Activated naive CD8-positive, alpha-beta T cell treated with anti-CD3 and anti-CD28 coated beads, Interleukin-2, amount 50 U/mL, for 24 hours (primary cell): ENCODE measurements around the gene GPR158.

Experiments
- ATAC-seq: fragments of 150-1000 bp; cut with Tn5 transposase; one replicate; pipeline ENCODE4 v1.10.0; 2021
- DNase-seq: peaks from one replicate; pipeline ENCODE4 v3.0.0; 2021
- H3K27ac Mint-ChIP-seq: one replicate; pipeline ENCODE4 v1.8.0; 2021; ENCODE audit warnings: mild to moderate bottlenecking, mixed read lengths
- H3K27me3 Mint-ChIP-seq: one replicate; pipeline ENCODE4 v1.8.0; 2021; ENCODE audit warnings: mixed read lengths
- H3K36me3 Mint-ChIP-seq: one replicate; pipeline ENCODE4 v1.8.0; 2021; ENCODE audit warnings: low read depth, mixed read lengths
- H3K4me1 Mint-ChIP-seq: one replicate; pipeline ENCODE4 v1.8.0; 2021; ENCODE audit warnings: mixed read lengths
- H3K4me3 Mint-ChIP-seq: one replicate; pipeline ENCODE4 v1.8.0; 2021; ENCODE audit warnings: mild to moderate bottlenecking, moderate library complexity, mixed read lengths
- H3K9me3 Mint-ChIP-seq: one replicate; pipeline ENCODE4 v1.8.0; 2021; ENCODE audit warnings: mixed read lengths

The GPR158 gene

GRCh38 chr10:25629333-25629732 lies 454.5 kb downstream of the GPR158 start:
- no peak overlapping the region for H3K27ac Mint-ChIP-seq
- H3K27me3 Mint-ChIP-seq = no peaks in the 10 kb centered on the region
- H3K4me1 Mint-ChIP-seq = no peaks in the 10 kb centered on the region
- no peaks in the 10 kb centered on the region for H3K36me3 Mint-ChIP-seq
- ATAC-seq (no peak), DNase-seq (no peak)
- H3K9me3 Mint-ChIP-seq = no peaks in the 10 kb centered on the region
- no peak overlapping the region for H3K4me3 Mint-ChIP-seq

GRCh38 chr10:25631471-25631870 lies 456.7 kb downstream of the GPR158 start:
- Mint-ChIP-seq H3K9me3 (no peaks in the 10 kb centered on the region), H3K27ac (no peak overlapping the region), H3K36me3 (no peaks in the 10 kb centered on the region), H3K4me3 (no peak overlapping the region), H3K4me1 (no peaks in the 10 kb centered on the region), H3K27me3 (no peaks in the 10 kb centered on the region)
- ATAC-seq (no peak), DNase-seq (no peak)

GRCh38 chr10:25632802-25633201 lies 458.0 kb downstream of the GPR158 start:
- H3K4me1 Mint-ChIP-seq = no peaks in the 10 kb centered on the region
- no peak overlapping the region for H3K27ac Mint-ChIP-seq
- ATAC-seq = no peak
- H3K36me3 Mint-ChIP-seq = no peaks in the 10 kb centered on the region
- H3K4me3 Mint-ChIP-seq = no peak overlapping the region
- H3K9me3 Mint-ChIP-seq = no peaks in the 10 kb centered on the region
- no peaks in the 10 kb centered on the region for H3K27me3 Mint-ChIP-seq
- DNase-seq = no peak

GRCh38 chr10:25633542-25633941 lies 458.7 kb downstream of the GPR158 start:
- H3K36me3 Mint-ChIP-seq = no peaks in the 10 kb centered on the region
- DNase-seq (no peak), ATAC-seq (no peak)
- H3K4me3 Mint-ChIP-seq = no peak overlapping the region
- H3K27ac Mint-ChIP-seq = no peak overlapping the region
- H3K27me3 Mint-ChIP-seq = no peaks in the 10 kb centered on the region
- H3K4me1 Mint-ChIP-seq = no peaks in the 10 kb centered on the region
- no peaks in the 10 kb centered on the region for H3K9me3 Mint-ChIP-seq

- ATAC-seq = no peak
- Mint-ChIP-seq H3K9me3 (no peaks in the 10 kb centered on the region), H3K27me3 (no peaks in the 10 kb centered on the region), H3K4me3 (no peak overlapping the region), H3K4me1 (no peaks in the 10 kb centered on the region), H3K36me3 (no peaks in the 10 kb centered on the region), H3K27ac (no peak overlapping the region)
- DNase-seq = no peak
Observed at GRCh38 chr10:25639646-25640045, 464.8 kb downstream of the GPR158 start.

GRCh38 chr10:25641595-25641994 lies 466.8 kb downstream of the GPR158 start:
- Mint-ChIP-seq H3K4me1 (no peaks in the 10 kb centered on the region), H3K9me3 (no peaks in the 10 kb centered on the region), H3K27ac (no peak overlapping the region), H3K27me3 (no peaks in the 10 kb centered on the region), H3K36me3 (no peaks in the 10 kb centered on the region), H3K4me3 (no peak overlapping the region)
- DNase-seq (no peak), ATAC-seq (no peak)

- Mint-ChIP-seq H3K4me1 (no peaks in the 10 kb centered on the region), H3K9me3 (no peaks in the 10 kb centered on the region), H3K4me3 (no peak overlapping the region), H3K36me3 (no peaks in the 10 kb centered on the region), H3K27me3 (no peaks in the 10 kb centered on the region), H3K27ac (no peak overlapping the region)
- ATAC-seq (no peak), DNase-seq (no peak)
Observed at GRCh38 chr10:25642721-25643120, 467.9 kb downstream of the GPR158 start.

- no peak overlapping the region for H3K4me3 Mint-ChIP-seq
- H3K27ac Mint-ChIP-seq = no peak overlapping the region
- H3K4me1 Mint-ChIP-seq = no peaks in the 10 kb centered on the region
- ATAC-seq (no peak), DNase-seq (no peak)
- no peaks in the 10 kb centered on the region for H3K27me3 Mint-ChIP-seq
- no peaks in the 10 kb centered on the region for H3K9me3 Mint-ChIP-seq
- H3K36me3 Mint-ChIP-seq = no peaks in the 10 kb centered on the region
Observed at GRCh38 chr10:25646371-25646770, 471.6 kb downstream of the GPR158 start.

GRCh38 chr10:25651534-25651933 lies 476.7 kb downstream of the GPR158 start:
- no peak overlapping the region for H3K4me3 Mint-ChIP-seq
- ATAC-seq = no peak
- H3K27me3 Mint-ChIP-seq = no peaks in the 10 kb centered on the region
- H3K4me1 Mint-ChIP-seq = no peaks in the 10 kb centered on the region
- H3K36me3 Mint-ChIP-seq = no peaks in the 10 kb centered on the region
- no peaks in the 10 kb centered on the region for H3K9me3 Mint-ChIP-seq
- H3K27ac Mint-ChIP-seq = no peak overlapping the region
- DNase-seq = no peak
